ENCODE results near the gene WDR18. TPM values are rescaled to one million over a fixed set of nuclear protein-coding genes. Genes with fewer than 3 reads are reported as not detected.

Gene WDR18
- polyA plus RNA-seq, 1 donor from 2014 or later = 64.9 TPM

GRCh38 chr19:1018932-1019615 lies 34.9 kb downstream of the WDR18 start:
- Histone ChIP-seq H3K9me3 (ENCODE audit: low read length) (no peaks in the 10 kb centered on the region), H3K9ac (ENCODE audit: low read length) (peak overlapping the region; percentile 85), H3K27me3 (ENCODE audit: insufficient read depth, low read depth, low read length) (no peaks in the 10 kb centered on the region), H4K20me1 (ENCODE audit: insufficient read depth) (peaks cover 12% of the 10 kb centered on the region), H3K27ac (ENCODE audit: low read length) (no peak overlapping the region), H3K4me2 (ENCODE audit: low read length) (no peak overlapping the region), H3K79me2 (replicated peaks; ENCODE audit: insufficient read depth, low read length) (peaks cover 43% of the 10 kb centered on the region), H2AFZ (ENCODE audit: low read depth, low read length) (no peak overlapping the region), H3K36me3 (ENCODE audit: insufficient read depth, low read length) (no peaks in the 10 kb centered on the region), H3F3A (ENCODE audit: insufficient read depth, low read length, poor library complexity, severe bottlenecking) (no peaks in the 10 kb centered on the region), H3K9me2 (ENCODE audit: insufficient read depth, low read length) (no peaks in the 10 kb centered on the region), H3K4me3 (ENCODE audit: low read length) (peak overlapping the region; percentile 95)
- TF ChIP-seq CTCF (IDR thresholded peaks at IDR 0.05; ENCODE audit: poor library complexity, severe bottlenecking) (no peak), SMC3 (conservative IDR thresholded peaks at IDR 0.05; ENCODE audit: poor library complexity) (no peak), REST (IDR thresholded peaks at IDR 0.05; ENCODE audit: borderline replicate concordance) (no peak), POLR2AphosphoS5 (IDR thresholded peaks at IDR 0.05) (no peak), EZH2 (IDR thresholded peaks at IDR 0.05; ENCODE audit: borderline replicate concordance, insufficient read depth, low read length, poor library complexity, severe bottlenecking) (no peak), RAD21 (conservative IDR thresholded peaks at IDR 0.05) (no peak), MXI1 (conservative IDR thresholded peaks at IDR 0.05; ENCODE audit: poor library complexity, severe bottlenecking) (no peak), TAF1 (IDR thresholded peaks at IDR 0.05; ENCODE audit: low read depth) (no peak), EP300 (conservative IDR thresholded peaks at IDR 0.05; ENCODE audit: poor library complexity, severe bottlenecking) (no peak)

- H3K9me3 ChIP-seq (ENCODE audit: low read length) = no peaks in the 10 kb centered on the region
- peak overlapping the region; percentile 95 for H3K4me3 ChIP-seq (ENCODE audit: low read length)
- no peaks in the 10 kb centered on the region for H3K36me3 ChIP-seq (ENCODE audit: insufficient read depth, low read length)
- no peaks in the 10 kb centered on the region for H3K9me2 ChIP-seq (ENCODE audit: insufficient read depth, low read length)
- H3K79me2 ChIP-seq (replicated peaks; ENCODE audit: insufficient read depth, low read length) = peaks cover 43% of the 10 kb centered on the region
- no peaks in the 10 kb centered on the region for H3K27me3 ChIP-seq (ENCODE audit: insufficient read depth, low read depth, low read length)
- H3K9ac ChIP-seq (ENCODE audit: low read length) = peak overlapping the region; percentile 85
- H4K20me1 ChIP-seq (ENCODE audit: insufficient read depth) = peaks cover 12% of the 10 kb centered on the region
- no peak overlapping the region for H2AFZ ChIP-seq (ENCODE audit: low read depth, low read length)
- TF ChIP-seq TAF1 (IDR thresholded peaks at IDR 0.05; ENCODE audit: low read depth) (no peak), MXI1 (conservative IDR thresholded peaks at IDR 0.05; ENCODE audit: poor library complexity, severe bottlenecking) (no peak), CTCF (IDR thresholded peaks at IDR 0.05; ENCODE audit: poor library complexity, severe bottlenecking) (no peak), SMC3 (conservative IDR thresholded peaks at IDR 0.05; ENCODE audit: poor library complexity) (no peak), REST (IDR thresholded peaks at IDR 0.05; ENCODE audit: borderline replicate concordance) (no peak), EP300 (conservative IDR thresholded peaks at IDR 0.05; ENCODE audit: poor library complexity, severe bottlenecking) (no peak), RAD21 (conservative IDR thresholded peaks at IDR 0.05) (no peak), POLR2AphosphoS5 (IDR thresholded peaks at IDR 0.05) (no peak), EZH2 (IDR thresholded peaks at IDR 0.05; ENCODE audit: borderline replicate concordance, insufficient read depth, low read length, poor library complexity, severe bottlenecking) (no peak)
- no peak overlapping the region for H3K27ac ChIP-seq (ENCODE audit: low read length)
- H3F3A ChIP-seq (ENCODE audit: insufficient read depth, low read length, poor library complexity, severe bottlenecking) = no peaks in the 10 kb centered on the region
- H3K4me2 ChIP-seq (ENCODE audit: low read length) = peak overlapping the region; percentile 95
Observed at GRCh38 chr19:1019616-1019961, 35.4 kb downstream of the WDR18 start.
